HCT116 (cell line): Measurements from ENCODE around the gene HSPA4. TPM values are rescaled to one million over a fixed set of nuclear protein-coding genes. Genes with fewer than 3 reads are reported as not detected.

Source experiments
- ATAC-seq: fragments of 200-7000 bp; cut with Tn5 transposase; 2 replicates; pipeline ENCODE4 v1.9.1; 2020; ENCODE audit warnings: mild to moderate bottlenecking, moderate library complexity
- BruUV-seq: library from RNA; stranded (reverse); fragments of 400-500 nt; replicated peaks from 2 replicates; lab custom pipeline; 2021; lab: Mats Ljungman, UMichigan
- CTCF ChIA-PET: fragments of 300-600 bp; sonication (Branson Sonifier 250); formaldehyde crosslinking; loops from one replicate; lab custom pipeline; 2021; ENCODE audit warnings: antibody characterized with exemption; lab: Charles Lee
- POLR2A ChIA-PET: fragments of 300-600, 350-600 bp; sonication (Branson Sonifier 250); formaldehyde crosslinking; loops from one replicate; lab custom pipeline; 2021; ENCODE audit warnings: antibody characterized with exemption; lab: Charles Lee
- RAD21 ChIA-PET, 2 experiments: fragments of 300-600 bp; sonication (Branson Sonifier 250); formaldehyde crosslinking; loops; one replicate each; lab custom pipeline; 2023; ENCODE audit warnings: low total read pairs in 2 of 2; ENCODE audit not compliant: uncharacterized antibody in 2 of 2, unreplicated experiment in 2 of 2, low non-redundant PET in 1 of 2; lab: Charles Lee
- DNase-seq: peaks from one replicate; pipeline ENCODE4 v3.0.0-alpha.2; 2010; ENCODE audit warnings: low read depth, low spot score
- H2AFZ ChIP-seq: fragments of 200-600 bp; shearing (Covaris generic), sonication (generic); 2 replicates; pipeline ENCODE4 v1.6.1; 2017; ENCODE audit warnings: low read depth, mixed run types, mixed read lengths, antibody characterized with exemption, low read length; ENCODE audit not compliant: poor library complexity, severe bottlenecking
- H3K27ac ChIP-seq: 2 replicates; pipeline ENCODE4 v1.5.1; 2012; ENCODE audit warnings: low read depth, low read length
- H3K27me3 ChIP-seq: fragments of 200-600 bp; sonication (generic); 2 replicates; pipeline ENCODE4 v1.6.1; 2016; ENCODE audit warnings: mixed run types, low read length, mixed read lengths; ENCODE audit not compliant: insufficient read depth
- H3K36me3 ChIP-seq, 2 experiments: fragments of 200-500 bp in 1 of 2; fragments of 200-600 bp in 1 of 2; sonication (Bioruptor generic) in 1 of 2; sonication (generic) in 1 of 2; 2 replicates each; pipeline versions ENCODE4 v1.5.1 to v1.6.1; 2014 to 2016; ENCODE audit warnings: low read length in 2 of 2, inconsistent platforms in 1 of 2, mixed read lengths in 1 of 2, mixed run types in 1 of 2; ENCODE audit not compliant: insufficient read depth in 2 of 2, control insufficient read depth in 1 of 2
- H3K4me1 ChIP-seq, 2 experiments: fragments of 200-600 bp in 1 of 2; sonication (generic) in 1 of 2; 2 replicates each; pipeline versions ENCODE4 v1.5.1 to v1.6.1; 2012 to 2017; ENCODE audit warnings: low read length in 2 of 2, inconsistent platforms in 1 of 2, mild to moderate bottlenecking in 1 of 2, mixed read lengths in 1 of 2, mixed run types in 1 of 2, moderate library complexity in 1 of 2; ENCODE audit not compliant: insufficient read depth in 2 of 2, control insufficient read depth in 1 of 2
- H3K4me2 ChIP-seq: fragments of 200-600 bp; sonication (generic); 2 replicates; pipeline ENCODE4 v1.6.1; 2017; ENCODE audit warnings: mixed run types, low read length, mixed read lengths
- H3K4me3 ChIP-seq, 2 experiments: fragments of 200-600 bp in 1 of 2; sonication (generic) in 1 of 2; replicated peaks in 1 of 2; 2 replicates each; pipeline ENCODE4 v1.5.1; 2011 to 2016; ENCODE audit warnings: low read length in 2 of 2, control low read depth in 1 of 2, low read depth in 1 of 2, mild to moderate bottlenecking in 1 of 2, mixed read lengths in 1 of 2, mixed run types in 1 of 2
- H3K79me2 ChIP-seq: fragments of 200-600 bp; sonication (generic); 2 replicates; pipeline ENCODE4 v1.6.1; 2017; ENCODE audit warnings: mild to moderate bottlenecking, mixed run types, low read length, moderate library complexity, mixed read lengths; ENCODE audit not compliant: insufficient read depth
- H3K9ac ChIP-seq: fragments of 200-600 bp; sonication (generic); 2 replicates; pipeline ENCODE4 v1.6.1; 2016; ENCODE audit warnings: low read length, mixed read lengths
- H3K9me2 ChIP-seq: fragments of 200-600 bp; sonication (generic), shearing (Covaris generic); 2 replicates; pipeline ENCODE4 v1.6.1; 2017; ENCODE audit warnings: mixed run types, mild to moderate bottlenecking, moderate library complexity; ENCODE audit not compliant: insufficient read depth
- H3K9me3 ChIP-seq, 2 experiments: fragments of 200-500 bp in 1 of 2; fragments of 200-600 bp in 1 of 2; sonication (Bioruptor generic) in 1 of 2; sonication (generic) in 1 of 2; 2 replicates each; pipeline ENCODE4 v1.6.1; 2014 to 2017; ENCODE audit warnings: low read length in 2 of 2, mixed read lengths in 2 of 2, inconsistent platforms in 1 of 2, low read depth in 1 of 2, mild to moderate bottlenecking in 1 of 2, mixed run types in 1 of 2, moderate library complexity in 1 of 2; ENCODE audit not compliant: control insufficient read depth in 1 of 2, insufficient read depth in 1 of 2
- H4K20me1 ChIP-seq: fragments of 200-600 bp; sonication (generic), shearing (Covaris generic); 2 replicates; pipeline ENCODE4 v1.6.1; 2017; ENCODE audit warnings: mixed run types, mild to moderate bottlenecking, moderate library complexity; ENCODE audit not compliant: insufficient read depth
- ATF3 ChIP-seq: IDR thresholded peaks from 2 replicates; pipeline ENCODE4 v1.6.1; 2012
- CBX3 ChIP-seq: IDR thresholded peaks from 2 replicates; pipeline ENCODE4 v1.6.1; 2012; ENCODE audit warnings: low read depth
- CEBPB ChIP-seq: IDR thresholded peaks from 2 replicates; pipeline ENCODE4 v1.6.1; 2012; ENCODE audit warnings: low read depth
- CTCF ChIP-seq, 3 experiments: fragments of 200-600 bp in 1 of 3; sonication (generic) in 1 of 3; IDR thresholded peaks in 2 of 3; conservative IDR thresholded peaks in 1 of 3; 2 replicates each; pipeline ENCODE4 v1.5.1; 2012 to 2017; ENCODE audit warnings: low read depth in 2 of 3, low read length in 2 of 3, antibody characterized with exemption in 1 of 3, borderline replicate concordance in 1 of 3, control low read depth in 1 of 3, mild to moderate bottlenecking in 1 of 3, mixed read lengths in 1 of 3, mixed run types in 1 of 3, moderate library complexity in 1 of 3; ENCODE audit not compliant: insufficient read depth in 1 of 3
- EGR1 ChIP-seq: IDR thresholded peaks from 2 replicates; pipeline ENCODE4 v1.6.1; 2012; ENCODE audit warnings: low read depth
- ELF1 ChIP-seq: IDR thresholded peaks from 2 replicates; pipeline ENCODE4 v1.6.1; 2012; ENCODE audit warnings: low read depth, borderline replicate concordance
- EZH2 ChIP-seq: fragments of 200-600 bp; sonication (generic); IDR thresholded peaks from 2 replicates; pipeline ENCODE4 v1.6.1; 2017; ENCODE audit warnings: antibody characterized with exemption, mixed run types
- EZH2phosphoT487 ChIP-seq: fragments of 200-600 bp; IDR thresholded peaks from 2 replicates; pipeline ENCODE4 v1.6.1; 2018; ENCODE audit warnings: antibody characterized with exemption, borderline replicate concordance
- FOSL1 ChIP-seq: IDR thresholded peaks from 2 replicates; pipeline ENCODE4 v1.6.1; 2012; ENCODE audit warnings: low read depth
- JUND ChIP-seq: IDR thresholded peaks from 2 replicates; pipeline ENCODE4 v1.6.1; 2012
- MAX ChIP-seq: IDR thresholded peaks from 2 replicates; pipeline ENCODE4 v1.6.1; 2012
- POLR2A ChIP-seq: IDR thresholded peaks from 2 replicates; pipeline ENCODE4 v1.7.0; 2011; ENCODE audit warnings: borderline replicate concordance; ENCODE audit not compliant: insufficient read depth, insufficient read length; ENCODE audit errors: extremely low read depth
- POLR2AphosphoS5 ChIP-seq: IDR thresholded peaks from 2 replicates; pipeline ENCODE4 v1.6.1; 2011; ENCODE audit warnings: mild to moderate bottlenecking, low read depth, low read length, moderate library complexity
- RAD21 ChIP-seq: IDR thresholded peaks from 2 replicates; pipeline ENCODE4 v1.6.1; 2012; ENCODE audit warnings: low read depth, mild to moderate bottlenecking
- SP1 ChIP-seq: IDR thresholded peaks from 2 replicates; pipeline ENCODE4 v1.6.1; 2012; ENCODE audit warnings: low read depth
- TCF7L2 ChIP-seq: IDR thresholded peaks from 2 replicates; pipeline ENCODE4 v1.7.0; 2011; ENCODE audit warnings: borderline replicate concordance, inconsistent platforms; ENCODE audit not compliant: insufficient read depth, insufficient read length; ENCODE audit errors: extremely low read depth
- YY1 ChIP-seq: IDR thresholded peaks from 2 replicates; pipeline ENCODE4 v1.6.1; 2011; ENCODE audit warnings: low read length, low read depth, moderate library complexity, mild to moderate bottlenecking; ENCODE audit not compliant: insufficient replicate concordance; ENCODE audit errors: extremely low read depth
- ZBTB33 ChIP-seq: IDR thresholded peaks from 2 replicates; pipeline ENCODE4 v1.6.1; 2011; ENCODE audit warnings: mild to moderate bottlenecking, low read length, moderate library complexity; ENCODE audit not compliant: insufficient replicate concordance; ENCODE audit errors: extremely low read depth
- ZFX ChIP-seq: fragments of 450-650 bp; IDR thresholded peaks from 2 replicates; pipeline ENCODE4 v1.6.1; 2017
- ZNF274 ChIP-seq: fragments of 200-500 bp; sonication (Bioruptor generic); IDR thresholded peaks from 2 replicates; pipeline ENCODE4 v1.6.1; 2014; ENCODE audit warnings: mild to moderate bottlenecking, low read depth, low read length, inconsistent platforms
- intact Hi-C: fragments of 100-400 bp; cut with micrococcal nuclease; formaldehyde crosslinking; loops from 2 replicates; pipeline ENCODE4 v1.10.0; 2022
- total RNA-seq: library from RNA; stranded (reverse); gene quantifications from one replicate; pipeline ENCODE4 v1.2.1, GENCODE V29; 2021; ENCODE audit not compliant: unreplicated experiment

The HSPA4 gene
- total RNA-seq, 1 experiment from 2014 or later = 212 TPM

- CTCF ChIA-PET = no interaction called here
- Histone ChIP-seq H3K9me2 (no peaks in the 10 kb centered on the region), H3K4me3 (no peak overlapping the region), H3K9me3 (no peaks in the 10 kb centered on the region), H3K27ac (peak overlapping the region; percentile 98; the same call in 1 of the 2 replicates), H3K9ac (no peak overlapping the region), H2AFZ (no peak overlapping the region), H3K4me1 (peaks cover 16 to 23% of the 10 kb centered on the region in 2 experiments), H3K4me2 (no peak overlapping the region), H3K79me2 (peaks cover 43% of the 10 kb centered on the region), H3K27me3 (no peaks in the 10 kb centered on the region), H3K36me3 (peaks cover 0 to 3% of the 10 kb centered on the region in 2 experiments; a peak in 1 of 4 replicates), H4K20me1 (peaks cover 8% of the 10 kb centered on the region; the same call in 1 of the 2 replicates)
- no peak for ATAC-seq
- intact Hi-C loops = loop anchor here (5.0 kb wide), 1 partner anchor 87 kb away; the partner anchor contains the start of gene AFF4
- DNase-seq = no peak
- no peak for TF ChIP-seq FOSL1
- no peak for TF ChIP-seq CTCF (IDR thresholded peaks at IDR 0.05 in 2 of 3, conservative IDR thresholded peaks at IDR 0.05 in 1 of 3; ENCODE audit: borderline replicate concordance in 1 of 3, insufficient read depth in 1 of 3, low read depth in 2 of 3, low read length in 2 of 3)
- TF ChIP-seq POLR2A = no peak
- TF ChIP-seq RAD21 = no peak
- TF ChIP-seq SP1 = no peak
- no peak for TF ChIP-seq CEBPB
- no peak for TF ChIP-seq CBX3
- no peak for TF ChIP-seq YY1
- TF ChIP-seq ATF3 = no peak
- TF ChIP-seq ELF1 = no peak
- TF ChIP-seq MAX = no peak
- TF ChIP-seq EGR1 = no peak
- no peak for TF ChIP-seq ZBTB33
- no peak for TF ChIP-seq EZH2
- no peak for TF ChIP-seq EZH2phosphoT487
- TF ChIP-seq POLR2AphosphoS5 = no peak
- TF ChIP-seq TCF7L2 = no peak
- TF ChIP-seq ZFX = no peak
- TF ChIP-seq ZNF274 = no peak
- TF ChIP-seq JUND = no peak
- POLR2A ChIA-PET = no interaction called here
- no TSS peak for BruUV-seq
- RAD21 ChIA-PET = interaction anchor here in 1 of 2 experiments (0.7 kb wide), 1 partner anchor 166 kb away, joined by 3 read pairs; no protein-coding TSS in a partner anchor
Measured at GRCh38 chr5:133049726-133050048, 2.1 kb upstream of the HSPA4 start.
